ENCODE results near the gene NKD2. TPM values are rescaled to one million over a fixed set of nuclear protein-coding genes. Genes with fewer than 3 reads are reported as not detected.

The NKD2 gene
- total RNA-seq, 1 experiment from 2014 or later: not detected

DNA sequence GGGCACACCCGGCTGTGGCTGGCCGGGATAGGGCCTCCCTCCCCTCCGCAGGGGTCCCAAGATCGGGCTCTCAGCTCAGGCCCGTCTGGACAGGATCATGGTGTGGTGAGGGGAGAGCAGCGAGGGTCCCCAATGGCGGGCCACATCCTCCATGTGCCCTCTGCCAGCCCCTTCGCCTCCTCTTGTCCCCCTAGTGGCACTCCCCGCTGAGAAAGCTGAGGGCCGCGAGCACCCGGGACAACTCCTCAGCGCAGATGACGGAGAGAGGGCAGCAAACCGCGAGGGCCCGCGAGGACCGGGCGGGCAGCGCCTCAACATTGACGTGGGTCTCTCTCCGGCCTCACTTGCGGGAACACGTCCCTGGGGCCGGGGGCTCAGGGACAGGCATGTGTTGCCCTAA is 24.6 kb downstream of the NKD2 start:
- Histone ChIP-seq H3K36me3 (no peaks in the 10 kb centered on the region), H3K4me1 (no peaks in the 10 kb centered on the region), H3K27me3 (no peaks in the 10 kb centered on the region), H3K9me3 (replicated peaks) (no peaks in the 10 kb centered on the region), H3K4me3 (no peak overlapping the region), H3K27ac (no peak overlapping the region)
- no peak for DNase-seq

DNA sequence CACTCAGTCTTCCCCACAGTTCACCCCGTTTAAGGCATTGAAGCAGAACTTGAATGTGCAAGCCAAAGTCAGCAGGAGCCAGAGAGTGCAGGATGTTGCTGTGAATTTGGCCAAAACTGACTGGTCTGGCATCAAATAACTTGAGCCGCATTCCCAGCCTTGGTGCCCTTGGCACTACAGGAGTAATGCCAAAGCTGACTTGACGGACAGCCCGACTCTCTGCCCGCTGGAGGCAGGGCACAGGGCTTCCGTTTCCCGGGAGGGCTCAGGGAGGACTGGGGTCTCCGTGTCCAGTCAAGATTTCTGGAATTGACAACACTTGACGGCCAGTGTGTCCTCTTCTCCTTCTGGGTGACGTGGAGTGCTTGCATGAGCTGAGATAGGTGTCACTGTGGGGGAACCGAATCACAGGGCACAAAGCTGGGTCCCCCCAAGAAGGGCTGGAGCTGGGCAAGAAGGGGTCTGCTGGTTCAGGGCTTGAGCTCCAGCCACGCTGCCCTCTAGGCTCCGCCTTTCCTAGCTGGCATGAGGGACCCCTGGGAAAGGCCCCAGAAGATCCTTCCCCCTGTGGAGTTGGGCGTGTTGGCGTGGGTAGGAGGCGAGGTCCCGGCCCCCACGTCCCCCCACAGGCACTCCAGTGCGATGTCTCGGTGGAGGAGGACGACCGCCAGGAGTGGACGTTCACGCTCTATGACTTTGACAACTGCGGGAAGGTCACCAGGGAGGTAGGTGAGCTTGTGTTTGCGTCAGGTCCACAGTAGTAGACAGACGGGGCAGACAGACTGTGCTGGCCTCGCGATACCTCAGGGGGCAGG is 25.2 kb downstream of the NKD2 start:
- Histone ChIP-seq H3K9me3 (replicated peaks) (no peaks in the 10 kb centered on the region), H3K27me3 (no peaks in the 10 kb centered on the region), H3K4me1 (no peaks in the 10 kb centered on the region), H3K4me3 (no peak overlapping the region), H3K27ac (no peak overlapping the region), H3K36me3 (no peaks in the 10 kb centered on the region)
- no peak for DNase-seq

DNA sequence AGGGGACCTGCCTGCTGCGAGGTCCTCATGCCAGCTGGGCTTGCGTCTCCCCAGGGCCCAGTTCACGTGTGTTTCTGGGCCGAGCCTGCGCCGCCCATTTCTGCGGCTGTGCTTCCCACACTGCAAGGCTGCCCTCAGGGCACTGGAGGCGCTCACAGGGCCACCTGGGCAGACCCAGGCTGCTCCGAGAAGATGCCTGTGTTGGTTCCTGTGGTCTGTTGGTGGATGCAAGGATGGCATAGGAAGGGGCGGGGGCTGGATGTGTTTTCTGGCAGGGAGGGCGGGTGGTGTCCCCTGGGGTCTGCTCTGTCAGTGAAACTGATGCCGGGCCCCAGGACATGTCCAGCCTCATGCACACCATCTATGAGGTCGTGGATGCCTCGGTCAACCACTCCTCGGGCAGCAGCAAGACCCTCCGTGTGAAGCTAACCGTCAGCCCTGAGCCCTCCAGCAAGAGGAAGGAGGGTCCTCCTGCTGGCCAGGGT is 25.9 kb downstream of the NKD2 start:
- no peak overlapping the region for H3K4me3 ChIP-seq
- no peak overlapping the region for H3K27ac ChIP-seq
- DNase-seq: no peak
- no peaks in the 10 kb centered on the region for H3K27me3 ChIP-seq
- no peaks in the 10 kb centered on the region for H3K36me3 ChIP-seq
- no peaks in the 10 kb centered on the region for H3K4me1 ChIP-seq
- H3K9me3 ChIP-seq (replicated peaks): no peaks in the 10 kb centered on the region

GRCh38 chr5:1034986-1035385 is 26.4 kb downstream of the NKD2 start:
- no peaks in the 10 kb centered on the region for H3K4me1 ChIP-seq
- no peaks in the 10 kb centered on the region for H3K9me3 ChIP-seq (replicated peaks)
- no peak overlapping the region for H3K27ac ChIP-seq
- no peaks in the 10 kb centered on the region for H3K27me3 ChIP-seq
- no peak for DNase-seq
- no peaks in the 10 kb centered on the region for H3K36me3 ChIP-seq
- no peak overlapping the region for H3K4me3 ChIP-seq

- DNase-seq: no peak
Observed at GRCh38 chr5:1035421-1036405, 27.1 kb downstream of the NKD2 start.

DNA sequence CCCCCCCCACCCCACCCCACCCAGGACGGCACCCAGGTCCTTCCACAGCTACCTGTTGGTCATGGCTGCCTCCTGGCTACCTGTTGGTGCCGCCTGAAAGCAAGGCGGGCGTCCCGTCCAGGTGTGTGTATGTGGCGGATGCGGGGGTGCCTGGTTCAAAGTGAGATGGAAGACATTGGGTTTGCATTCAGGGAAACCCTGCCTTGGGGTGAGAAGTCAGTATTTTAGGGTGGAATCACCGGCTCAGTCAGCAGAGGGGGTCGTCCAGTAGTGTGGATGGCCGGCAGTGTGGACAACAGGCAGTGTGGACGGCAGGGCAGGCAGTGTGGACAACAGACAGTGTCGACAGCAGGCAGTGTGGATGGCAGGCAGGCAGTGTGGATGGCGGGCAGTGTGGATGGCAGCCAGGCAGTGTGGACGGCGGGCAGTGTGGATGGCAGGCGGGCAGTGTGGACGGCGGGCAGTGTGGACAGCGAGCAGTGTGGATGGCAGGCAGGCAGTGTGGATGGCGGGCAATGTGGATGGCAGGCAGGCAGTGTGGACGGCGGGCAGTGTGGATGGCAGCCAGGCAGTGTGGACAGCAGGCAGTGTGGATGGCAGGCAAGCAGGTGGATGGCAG is 28.0 kb downstream of the NKD2 start:
- no peaks in the 10 kb centered on the region for H3K36me3 ChIP-seq
- H3K4me1 ChIP-seq: no peaks in the 10 kb centered on the region
- no peaks in the 10 kb centered on the region for H3K9me3 ChIP-seq (replicated peaks)
- no peak for DNase-seq
- H3K27me3 ChIP-seq: no peaks in the 10 kb centered on the region
- H3K27ac ChIP-seq: no peak overlapping the region
- no peak overlapping the region for H3K4me3 ChIP-seq

More at GRCh38 chr5:1035421-1036405, 27.1 kb downstream of the NKD2 start:
- Histone ChIP-seq H3K27me3 (no peaks in the 10 kb centered on the region), H3K4me1 (no peaks in the 10 kb centered on the region), H3K27ac (no peak overlapping the region), H3K4me3 (no peak overlapping the region), H3K9me3 (replicated peaks) (no peaks in the 10 kb centered on the region), H3K36me3 (no peaks in the 10 kb centered on the region)

DNA sequence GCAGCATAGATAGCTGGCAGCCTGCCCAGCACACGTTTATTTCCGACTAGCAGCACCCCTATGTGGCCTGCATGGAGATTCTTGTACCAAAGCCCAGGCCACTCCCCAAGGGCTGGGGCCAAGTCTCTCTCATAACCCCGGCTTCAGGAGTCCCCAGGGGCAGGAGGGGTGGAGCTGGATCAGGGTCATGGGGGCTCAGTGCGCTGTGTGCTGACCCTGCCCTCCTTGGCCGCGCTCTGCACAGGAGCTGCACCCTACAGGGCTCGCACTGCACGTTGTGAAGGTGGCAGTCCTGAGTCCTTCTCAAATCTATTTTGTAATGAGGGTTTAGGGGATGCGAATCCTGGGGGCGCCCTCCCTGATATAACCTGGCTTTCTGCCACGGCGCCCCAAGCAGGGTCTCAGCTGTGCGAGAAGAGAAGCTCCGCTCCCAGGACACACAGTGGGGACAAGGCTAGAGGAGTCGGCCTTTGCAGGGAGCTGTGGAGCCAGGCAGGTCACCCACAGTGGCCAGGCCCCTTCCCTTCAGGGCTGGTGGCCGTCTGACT is 28.6 kb downstream of the NKD2 start:
- Histone ChIP-seq H3K9me3 (replicated peaks) (no peaks in the 10 kb centered on the region), H3K27ac (no peak overlapping the region), H3K4me3 (no peak overlapping the region), H3K4me1 (no peaks in the 10 kb centered on the region), H3K27me3 (no peaks in the 10 kb centered on the region), H3K36me3 (no peaks in the 10 kb centered on the region)
- no peak for DNase-seq

GRCh38 chr5:1037671-1038416 is 29.2 kb downstream of the NKD2 start:
- DNase-seq: no peak

GRCh38 chr5:1038417-1039209 is 30.0 kb downstream of the NKD2 start:
- Histone ChIP-seq H3K27me3 (no peaks in the 10 kb centered on the region), H3K36me3 (no peaks in the 10 kb centered on the region), H3K4me1 (no peaks in the 10 kb centered on the region), H3K4me3 (no peak overlapping the region), H3K27ac (no peak overlapping the region), H3K9me3 (replicated peaks) (no peaks in the 10 kb centered on the region)
- DNase-seq: no peak

More at GRCh38 chr5:1037671-1038416, 29.2 kb downstream of the NKD2 start:
- H3K9me3 ChIP-seq (replicated peaks): no peaks in the 10 kb centered on the region
- H3K4me3 ChIP-seq: no peak overlapping the region
- no peaks in the 10 kb centered on the region for H3K36me3 ChIP-seq
- no peak overlapping the region for H3K27ac ChIP-seq
- no peaks in the 10 kb centered on the region for H3K4me1 ChIP-seq
- H3K27me3 ChIP-seq: no peaks in the 10 kb centered on the region

DNA sequence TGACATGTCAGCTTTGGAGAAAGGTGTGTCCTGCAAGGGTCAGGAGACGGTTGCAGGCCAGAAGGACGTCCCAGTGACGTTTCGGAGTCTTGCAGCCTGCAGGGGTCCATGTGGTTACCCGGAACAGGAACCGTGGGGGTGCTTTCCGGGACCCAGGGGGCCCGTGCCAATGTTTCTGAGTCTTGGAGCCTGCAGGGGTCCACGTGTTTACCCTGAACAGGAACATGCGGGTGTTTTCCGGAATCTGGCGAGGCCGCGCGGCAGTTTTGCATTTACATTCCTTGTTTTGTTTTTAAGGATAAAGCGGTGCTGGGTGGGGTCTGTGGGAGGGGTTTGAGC is 30.6 kb downstream of the NKD2 start:
- H3K27ac ChIP-seq: no peak overlapping the region
- no peaks in the 10 kb centered on the region for H3K4me1 ChIP-seq
- no peak for DNase-seq
- no peaks in the 10 kb centered on the region for H3K36me3 ChIP-seq
- no peaks in the 10 kb centered on the region for H3K27me3 ChIP-seq
- H3K4me3 ChIP-seq: no peak overlapping the region
- no peaks in the 10 kb centered on the region for H3K9me3 ChIP-seq (replicated peaks)

DNA sequence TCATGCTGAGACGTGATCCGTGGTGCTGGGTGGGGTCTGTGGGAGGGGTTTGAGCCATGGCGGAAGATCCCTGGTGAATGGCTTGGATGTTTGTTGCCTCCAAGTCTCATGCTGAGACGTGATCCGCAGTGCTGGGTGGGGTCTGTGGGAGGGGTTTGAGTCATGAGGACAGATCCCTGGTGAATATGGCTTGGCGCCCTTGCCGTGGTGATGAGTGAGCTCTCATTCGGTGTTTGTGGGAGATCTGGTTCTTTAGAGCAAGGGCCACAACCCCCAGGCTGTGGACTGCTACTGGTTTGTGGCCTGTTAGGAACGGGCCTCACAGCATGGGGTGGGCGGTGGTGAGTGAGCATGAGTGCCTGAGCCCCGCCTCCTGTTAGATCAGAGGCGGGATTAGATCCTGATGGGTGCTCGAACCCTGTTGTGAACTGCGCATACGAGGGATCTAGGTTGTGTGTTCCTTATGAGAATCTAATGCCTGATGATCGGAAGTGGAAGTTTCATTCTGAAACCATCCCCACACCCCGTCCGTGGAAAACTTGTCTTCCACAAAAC is 31.2 kb downstream of the NKD2 start:
- H3K36me3 ChIP-seq: no peaks in the 10 kb centered on the region
- no peak overlapping the region for H3K27ac ChIP-seq
- H3K9me3 ChIP-seq (replicated peaks): no peaks in the 10 kb centered on the region
- H3K27me3 ChIP-seq: no peaks in the 10 kb centered on the region
- no peak overlapping the region for H3K4me3 ChIP-seq
- DNase-seq: no peak
- H3K4me1 ChIP-seq: no peaks in the 10 kb centered on the region

GRCh38 chr5:1040571-1040970 is 32.0 kb downstream of the NKD2 start:
- Histone ChIP-seq H3K27ac (no peak overlapping the region), H3K9me3 (replicated peaks) (no peaks in the 10 kb centered on the region), H3K4me1 (no peaks in the 10 kb centered on the region), H3K4me3 (no peak overlapping the region), H3K27me3 (no peaks in the 10 kb centered on the region), H3K36me3 (no peaks in the 10 kb centered on the region)
- DNase-seq: no peak

Measured in SJCRH30 (cell line).